HPDE6-E6E7 (cell line): ENCODE data around the gene SVEP1.
"Not testable (repeated sequence)": the region's sequence is repeated elsewhere in the genome, so short reads cannot be mapped to it uniquely, and the experiment has no call there.

Source experiments
- DNase-seq: peaks from one replicate; pipeline ENCODE4 v3.0.0; 2011; ENCODE audit warnings: missing footprints; ENCODE audit errors: extremely low spot score

Gene SVEP1

DNA sequence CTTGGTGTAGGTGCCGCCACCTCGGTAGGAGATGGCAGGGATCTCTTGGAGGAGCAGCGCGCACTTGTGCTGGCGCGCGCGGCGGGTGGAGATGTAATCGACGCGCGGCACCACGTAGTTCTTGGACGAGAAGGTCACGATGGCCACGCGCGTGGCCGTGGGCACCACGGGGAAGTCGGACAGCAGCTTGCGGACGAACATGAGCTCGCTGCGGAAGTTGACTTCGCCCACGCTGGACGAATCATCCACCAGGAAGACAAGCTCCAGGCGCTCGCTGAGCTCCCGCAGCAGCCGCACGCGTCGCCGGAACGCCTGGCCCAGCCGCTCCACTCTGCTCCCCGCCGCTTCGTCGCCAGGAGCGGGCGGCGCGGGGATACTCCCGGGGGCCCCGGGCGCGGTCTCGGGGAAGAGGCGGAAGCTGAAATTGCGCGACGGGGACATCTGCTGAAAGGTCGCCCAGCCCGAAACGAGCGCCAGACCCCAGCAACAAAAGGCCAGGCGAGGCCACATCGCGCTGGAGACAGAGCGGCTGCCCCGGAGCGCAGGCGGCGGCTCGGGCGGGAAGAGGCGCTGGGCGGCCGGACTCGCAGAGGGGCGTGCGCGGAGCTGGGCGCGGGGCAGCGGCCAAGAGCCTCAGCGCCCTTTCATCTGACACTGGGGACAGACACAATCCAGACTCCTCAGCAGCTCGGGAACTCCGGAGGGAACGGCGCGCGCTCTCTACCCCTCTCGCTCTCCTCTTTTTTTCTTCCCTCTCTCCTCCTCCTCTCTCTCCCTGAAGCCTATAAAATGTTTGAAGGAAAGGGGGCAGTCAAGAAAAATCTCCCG is at the start of gene SVEP1:
TSS of gene SVEP1 (minus strand) at position 708 of the 828 bp plus-strand sequence. CDS start at position 510, 198 bp downstream.
- no peak for DNase-seq

DNA sequence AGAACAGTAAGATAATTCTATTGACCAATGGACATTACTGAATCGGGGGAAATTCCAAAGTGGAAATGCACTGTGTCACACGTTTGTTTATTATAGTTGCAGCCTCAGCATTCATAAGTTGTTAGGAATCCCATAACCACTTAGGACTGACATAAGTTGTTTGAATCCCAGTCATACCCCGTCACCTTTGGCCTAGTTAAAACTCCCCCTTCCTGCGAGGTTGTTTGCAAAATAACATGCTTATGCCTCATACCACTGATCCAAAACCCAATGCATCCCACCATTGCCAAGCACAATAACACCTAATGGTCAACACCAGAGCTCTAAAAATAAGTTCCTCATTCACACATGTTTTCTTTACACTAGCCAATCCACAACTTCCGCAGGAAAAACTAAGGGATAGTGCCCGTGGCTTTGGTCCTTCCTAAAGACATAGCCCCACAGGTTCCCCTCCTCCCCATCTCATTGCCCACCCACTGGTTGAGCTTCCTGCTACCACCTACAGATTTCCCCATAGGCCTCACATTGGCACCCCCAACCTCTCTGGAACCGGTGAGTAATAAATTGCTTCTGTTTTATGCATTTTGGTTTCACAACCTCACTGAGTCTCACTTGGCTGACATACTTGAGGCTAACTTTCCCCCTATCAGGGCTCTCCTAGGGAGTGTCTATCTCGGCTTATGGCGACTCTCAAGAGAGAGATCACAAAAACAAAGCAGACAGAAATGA is 46.7 kb upstream of the SVEP1 start:
- DNase-seq: no peak

DNA sequence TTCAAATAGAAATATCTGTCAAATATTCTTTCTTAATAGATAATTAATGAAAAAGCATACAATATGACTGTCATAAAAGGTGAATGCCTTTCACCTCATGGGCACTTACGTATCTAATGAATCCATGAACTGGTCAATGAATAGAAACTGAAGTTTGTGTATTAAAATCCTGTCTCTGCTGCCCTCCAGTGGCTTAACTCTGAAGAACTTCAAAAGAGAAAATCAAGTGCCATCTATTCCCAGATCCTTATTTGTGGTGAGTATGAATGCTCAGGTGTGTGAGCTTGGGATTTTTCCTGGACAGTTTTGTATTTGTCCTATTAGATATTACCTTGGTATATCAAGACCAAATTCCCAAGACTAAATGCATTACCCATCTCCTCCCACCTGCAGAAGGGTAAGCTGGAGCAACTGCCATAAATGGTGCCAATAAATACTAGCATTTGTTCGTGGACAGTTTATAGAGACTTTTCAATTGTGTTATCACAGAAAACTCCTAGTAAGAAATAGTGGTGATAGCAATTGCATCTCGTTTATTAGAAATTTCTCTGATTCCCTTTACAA is 44.0 kb upstream of the SVEP1 start:
- peak; percentile 28 for DNase-seq

DNA sequence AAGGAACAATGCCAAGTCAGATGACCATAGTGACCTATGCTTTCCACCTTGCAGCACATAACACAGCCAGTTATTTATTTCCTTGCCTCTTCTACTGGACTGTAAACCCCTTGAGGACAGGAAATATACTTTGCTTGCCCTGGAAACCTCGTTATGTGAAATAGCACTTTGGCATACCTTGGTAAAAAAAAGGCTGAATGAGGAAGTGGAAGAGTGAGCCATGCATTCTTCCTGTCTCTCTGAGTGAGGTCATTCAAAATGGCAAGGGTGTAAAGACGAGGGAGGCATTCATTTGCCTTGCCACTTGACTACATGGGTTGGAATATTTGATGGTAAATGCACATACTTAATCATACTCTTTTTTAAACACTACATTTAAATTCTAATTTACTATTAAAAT is 42.8 kb upstream of the SVEP1 start:
- no peak for DNase-seq

DNA sequence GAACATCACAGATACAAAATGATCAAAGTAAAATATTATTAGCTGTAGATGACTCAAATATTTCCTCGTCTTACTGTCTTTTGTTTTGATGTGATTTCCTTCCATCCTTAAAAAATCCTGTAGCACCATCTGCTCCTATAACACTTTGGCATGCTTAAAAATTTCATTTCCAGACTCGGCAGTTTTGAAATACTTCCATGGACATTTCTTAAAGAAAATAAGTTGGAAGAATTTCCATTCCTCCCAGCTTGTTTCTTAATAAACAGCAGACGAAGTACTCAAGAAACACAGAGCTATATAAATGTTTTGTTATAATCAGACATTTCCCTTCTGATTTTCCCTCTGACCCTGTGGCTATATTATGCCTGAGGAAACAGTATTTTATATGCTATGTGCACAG is 41.2 kb upstream of the SVEP1 start:
- no peak for DNase-seq

DNA sequence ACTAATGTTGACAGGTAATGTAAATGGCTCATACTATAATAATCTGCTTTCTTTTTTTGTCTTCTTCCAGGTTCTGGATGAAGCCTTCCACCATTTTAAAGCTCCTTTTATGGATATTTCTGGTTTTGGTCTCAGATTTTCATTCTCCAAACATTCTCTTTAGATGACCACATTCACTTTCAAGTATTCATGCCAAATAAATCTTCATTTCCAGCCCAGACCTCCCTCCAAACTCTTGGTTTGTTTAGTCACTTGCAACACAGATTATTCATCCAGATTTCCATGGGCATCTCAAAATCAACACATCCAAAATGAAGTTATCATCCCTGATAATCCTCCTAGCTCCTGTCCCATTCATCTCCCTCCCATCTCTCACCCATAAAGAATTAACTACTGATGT is 40.3 kb upstream of the SVEP1 start:
- DNase-seq: no peak

DNA sequence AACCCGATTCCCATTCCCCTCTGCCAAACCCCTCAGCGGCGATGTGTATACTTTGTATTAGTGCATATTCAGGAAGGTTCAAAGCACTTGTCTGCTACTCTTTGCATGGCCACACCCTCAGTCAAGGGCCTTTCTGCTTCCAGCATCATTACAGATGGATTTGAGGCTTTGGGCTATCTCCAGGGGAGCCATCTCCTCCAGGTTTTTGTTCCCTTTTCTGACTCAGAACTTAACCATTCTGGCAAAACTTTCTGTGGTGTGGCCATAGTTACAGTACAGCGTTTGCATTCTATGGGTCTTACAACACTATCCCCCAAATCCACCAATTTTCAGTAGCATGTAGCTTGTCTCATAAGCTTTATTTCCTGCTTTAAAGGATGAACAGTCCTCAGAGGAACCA is 36.0 kb upstream of the SVEP1 start:
- DNase-seq: no peak

DNA sequence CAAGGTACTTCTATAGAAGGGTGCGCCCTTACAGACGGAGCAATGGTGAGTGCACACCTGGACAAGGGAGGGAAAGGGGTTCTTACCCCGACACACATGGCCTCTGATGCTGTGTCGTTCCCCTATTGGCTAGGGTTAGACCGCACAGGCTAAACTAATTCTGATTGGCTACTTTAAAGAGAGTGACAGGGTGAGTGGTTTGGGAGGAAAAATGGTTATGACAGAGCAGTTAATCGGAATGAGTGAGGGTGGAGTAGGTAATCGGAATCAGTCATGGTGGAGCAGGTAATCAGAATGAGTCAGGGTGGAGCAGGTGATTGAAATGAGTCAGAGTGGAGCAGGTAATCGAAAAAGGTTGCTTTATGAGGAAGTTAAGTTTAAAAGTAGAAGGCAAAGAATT is 35.0 kb upstream of the SVEP1 start:
- not testable (repeated sequence) for DNase-seq

DNA sequence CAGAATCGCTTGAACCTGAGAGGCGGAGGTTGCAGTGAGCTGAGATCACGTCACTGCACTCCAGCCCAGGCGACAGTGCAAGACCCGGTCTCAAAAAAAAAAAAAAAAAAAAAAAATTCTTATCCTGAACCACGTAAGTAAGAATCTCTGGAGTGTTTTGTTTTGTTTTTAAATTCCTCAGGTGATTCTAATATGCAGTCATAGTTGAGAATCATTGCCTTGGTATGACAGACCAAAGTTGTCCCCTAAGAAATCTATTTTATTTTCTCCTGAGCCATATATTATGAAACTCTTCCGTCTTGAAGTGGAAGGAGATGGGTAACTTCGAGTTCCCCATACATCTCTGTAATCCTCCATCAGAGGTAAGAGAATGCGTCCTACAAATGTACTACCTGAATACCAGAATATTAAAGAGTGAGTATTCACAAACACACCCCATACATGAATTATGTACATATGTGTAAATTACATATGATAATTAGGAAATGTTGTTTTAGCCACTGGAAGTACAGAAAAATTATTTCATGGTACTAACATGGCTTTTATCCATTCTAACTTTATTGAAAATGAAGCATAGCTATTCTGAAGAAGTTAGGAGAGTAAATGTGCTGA is 26.7 kb upstream of the SVEP1 start:
- no peak for DNase-seq

DNA sequence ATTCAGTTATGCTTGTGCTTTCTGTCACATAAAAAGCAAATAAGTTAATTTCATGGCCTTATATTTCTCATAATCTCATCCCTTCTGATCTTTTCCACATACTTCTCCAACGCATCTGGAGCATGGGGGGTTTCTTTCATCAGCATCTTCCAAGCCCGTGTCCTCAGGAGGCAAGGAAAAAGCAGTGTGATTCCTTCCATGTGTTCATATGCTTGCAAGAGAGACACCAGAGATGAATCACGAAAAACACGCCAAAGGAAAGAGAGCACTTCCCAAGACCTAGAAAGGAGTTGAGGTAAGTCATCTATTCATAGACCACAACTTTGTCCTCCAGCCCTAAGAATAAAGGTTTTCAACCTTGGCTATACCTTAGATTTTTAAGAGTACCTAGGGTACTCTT is 26.0 kb upstream of the SVEP1 start:
- DNase-seq: no peak

DNA sequence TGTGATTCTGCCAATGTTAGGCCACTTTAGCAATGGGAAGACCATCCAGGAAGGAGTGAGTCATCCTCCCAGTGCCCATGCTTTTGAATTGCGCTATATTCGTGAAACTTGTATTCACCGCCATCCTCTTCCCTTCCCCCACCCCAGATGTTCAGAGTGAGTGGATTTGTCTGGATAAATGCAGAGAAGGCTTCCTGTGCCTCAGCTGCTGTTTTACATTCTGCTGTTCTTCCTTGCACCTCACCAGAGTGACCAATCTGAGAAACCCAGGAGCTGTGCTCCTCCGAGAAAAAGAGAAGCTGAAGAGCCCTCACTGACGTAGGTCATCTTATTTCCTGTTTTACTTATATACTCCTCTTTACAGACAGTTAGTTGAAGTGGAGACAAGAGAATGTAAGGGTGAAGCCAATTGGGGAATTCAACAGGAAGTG is 24.6 kb upstream of the SVEP1 start:
- DNase-seq: no peak

DNA sequence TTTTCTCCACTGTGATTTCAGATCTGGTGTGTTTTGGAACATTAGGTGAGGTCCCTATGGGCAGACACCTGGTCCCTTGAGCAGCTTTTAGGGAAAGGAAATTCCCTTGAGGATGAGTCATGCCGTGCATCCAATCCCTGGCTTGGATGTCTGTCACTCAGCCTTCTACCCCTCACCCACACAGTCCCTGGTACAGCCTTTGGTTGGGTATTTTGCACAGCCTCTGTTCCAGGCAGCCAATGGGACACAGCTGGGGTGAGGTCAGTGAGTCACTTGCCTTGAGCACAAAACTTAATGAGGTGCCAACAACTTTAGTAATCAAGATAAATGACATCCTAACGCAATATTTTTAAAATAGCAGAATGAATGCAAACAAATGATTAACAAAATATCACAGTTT is 22.7 kb upstream of the SVEP1 start:
- DNase-seq: no peak

DNA sequence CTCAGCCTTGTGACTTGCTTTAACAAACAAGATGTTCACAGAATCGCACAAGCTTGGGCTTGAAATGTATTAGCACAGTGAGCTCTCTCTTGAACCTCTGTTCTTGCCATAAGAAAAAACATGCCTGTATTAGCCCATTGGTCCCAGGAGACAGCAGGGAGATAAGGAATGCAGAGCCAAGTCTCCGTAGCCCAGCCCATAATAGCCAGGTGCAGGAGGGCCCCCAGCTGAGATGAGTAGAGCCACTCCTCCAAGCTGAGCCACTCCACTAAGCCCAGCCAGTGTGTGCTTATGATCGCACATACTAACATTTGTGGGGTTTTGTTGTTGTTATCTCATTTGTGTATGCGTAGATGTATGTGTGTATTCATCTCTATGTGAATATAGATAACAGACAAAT is 21.6 kb upstream of the SVEP1 start:
- DNase-seq: no peak

DNA sequence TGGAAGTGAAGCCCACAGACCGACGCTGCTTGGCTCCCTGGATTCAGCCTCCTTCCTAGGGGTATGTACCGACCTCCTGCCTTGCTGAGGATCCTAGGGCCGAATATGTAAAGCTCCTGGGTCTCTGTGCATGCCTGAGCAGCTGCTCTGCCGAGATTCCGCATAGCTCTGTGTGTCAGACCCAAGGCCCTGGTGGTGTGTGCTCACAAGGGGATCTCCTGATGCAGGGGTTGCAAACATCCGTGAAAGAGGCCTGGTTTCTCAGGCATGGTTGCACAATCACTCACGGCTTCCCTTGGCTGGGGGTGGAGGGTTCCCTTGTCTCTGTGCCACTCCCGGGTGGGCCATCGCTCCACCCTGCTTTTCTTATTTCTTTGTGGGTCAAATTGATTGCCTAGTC is 19.9 kb upstream of the SVEP1 start:
- no peak for DNase-seq

DNA sequence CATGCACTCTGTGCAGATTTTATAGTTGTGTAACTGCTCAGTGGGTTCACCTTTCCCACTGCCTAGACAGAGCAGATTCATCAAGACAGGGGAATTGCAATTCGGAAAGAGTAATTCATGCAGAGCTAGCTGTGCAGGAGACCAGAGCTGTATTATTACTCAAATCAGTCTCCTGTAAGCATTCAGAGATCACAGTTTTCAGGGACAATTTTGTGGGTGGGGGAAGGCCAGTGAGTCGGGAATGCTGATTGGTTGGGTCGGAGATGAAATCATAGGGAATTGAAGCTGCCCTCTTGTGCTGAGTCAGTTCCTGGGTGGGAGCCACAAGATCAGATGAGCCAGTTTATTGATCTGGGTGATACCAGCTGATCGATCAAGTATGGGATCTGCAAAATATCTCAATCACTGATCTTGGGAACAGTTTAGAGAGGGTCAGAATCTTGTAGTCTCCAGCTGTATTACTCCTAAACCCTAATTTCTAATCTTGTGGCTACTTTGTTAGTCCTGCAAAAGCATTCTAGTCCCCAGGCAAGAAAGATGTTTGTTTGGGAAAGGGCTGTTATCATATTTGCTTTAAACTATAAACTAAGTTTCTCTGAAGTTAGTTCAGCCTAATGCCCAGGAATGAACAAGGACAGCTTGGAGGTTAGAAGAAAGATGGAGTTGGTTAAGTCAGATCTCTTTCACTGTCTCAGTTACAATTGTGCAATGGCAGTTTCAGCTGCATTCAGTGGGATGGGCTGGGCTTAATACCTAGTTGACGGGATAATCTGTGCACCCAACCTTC is 12.7 kb upstream of the SVEP1 start:
- DNase-seq: no peak

DNA sequence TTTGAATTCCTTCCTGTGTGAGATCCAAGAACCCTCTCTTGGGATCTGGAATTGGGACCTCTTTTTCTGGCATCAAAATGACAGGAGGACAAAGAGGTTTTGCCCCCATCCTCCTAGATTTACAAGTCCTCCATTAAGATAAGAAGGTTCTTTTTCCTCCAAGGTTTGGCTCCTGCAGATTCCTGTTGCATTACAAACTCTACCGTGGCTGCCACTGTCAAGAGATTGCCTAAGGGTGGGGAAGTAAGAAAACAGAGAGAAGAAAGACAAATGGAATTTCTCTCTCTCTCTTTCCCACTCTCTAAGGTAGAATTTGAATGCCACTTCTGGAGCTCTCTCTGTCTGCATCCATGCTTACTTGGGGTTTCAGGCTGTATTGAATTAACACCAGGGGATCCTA is 12.0 kb upstream of the SVEP1 start:
- no peak for DNase-seq

DNA sequence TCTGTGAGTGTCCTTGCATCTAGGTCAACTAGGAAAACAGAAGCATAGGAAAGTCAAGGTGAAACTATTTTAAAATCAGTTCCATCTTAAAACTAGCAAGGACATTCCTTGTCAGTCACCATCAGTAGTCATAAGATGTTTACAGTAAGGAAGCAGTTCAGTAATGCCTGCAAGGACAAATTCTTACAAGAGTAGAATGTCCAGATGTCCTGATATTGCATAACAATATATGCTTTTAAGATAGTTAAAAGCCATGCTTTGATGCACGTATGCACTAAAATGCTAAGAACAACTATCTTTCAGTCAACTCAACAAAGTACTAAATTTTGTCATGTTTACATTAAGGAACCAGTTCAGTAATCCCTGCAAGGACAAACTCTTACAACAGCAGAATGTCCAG is 11.3 kb upstream of the SVEP1 start:
- no peak for DNase-seq

DNA sequence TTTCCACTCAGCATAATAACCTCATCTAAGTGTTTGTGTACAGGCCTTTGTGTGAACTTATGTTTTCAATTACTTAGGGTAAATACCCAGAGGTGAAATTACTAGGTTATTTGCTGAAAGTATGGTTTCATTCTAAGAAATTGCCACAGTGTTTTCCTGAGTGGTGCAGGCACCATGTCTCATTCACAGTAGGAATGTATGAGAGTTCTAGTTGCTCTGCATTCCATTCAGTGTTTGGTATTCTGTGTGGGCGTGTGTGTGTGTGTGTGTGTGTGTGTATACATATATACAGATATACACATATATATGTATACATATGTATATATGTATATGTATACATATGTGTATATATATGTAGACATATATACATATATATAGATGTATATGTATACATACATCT is 8.8 kb upstream of the SVEP1 start:
- no peak for DNase-seq

DNA sequence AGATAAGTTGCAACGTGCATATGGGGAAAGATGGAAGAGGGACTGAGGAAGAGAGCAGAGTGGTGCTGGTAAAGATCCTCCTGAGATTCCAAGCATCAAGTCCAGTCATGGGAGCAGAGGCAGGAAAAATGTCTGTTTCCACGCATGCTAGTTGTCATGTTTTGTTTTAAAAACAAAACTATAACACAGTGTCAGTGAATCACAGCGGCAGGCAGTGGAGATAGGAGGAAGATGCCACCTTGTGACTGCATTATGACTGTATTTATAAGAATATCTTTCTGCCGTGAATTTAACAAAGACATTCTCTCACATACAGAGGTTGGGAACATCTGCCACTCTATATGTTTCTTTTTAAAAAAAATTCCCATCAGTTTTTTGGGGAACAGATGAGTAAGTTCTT is 3.7 kb upstream of the SVEP1 start:
- no peak for DNase-seq

DNA sequence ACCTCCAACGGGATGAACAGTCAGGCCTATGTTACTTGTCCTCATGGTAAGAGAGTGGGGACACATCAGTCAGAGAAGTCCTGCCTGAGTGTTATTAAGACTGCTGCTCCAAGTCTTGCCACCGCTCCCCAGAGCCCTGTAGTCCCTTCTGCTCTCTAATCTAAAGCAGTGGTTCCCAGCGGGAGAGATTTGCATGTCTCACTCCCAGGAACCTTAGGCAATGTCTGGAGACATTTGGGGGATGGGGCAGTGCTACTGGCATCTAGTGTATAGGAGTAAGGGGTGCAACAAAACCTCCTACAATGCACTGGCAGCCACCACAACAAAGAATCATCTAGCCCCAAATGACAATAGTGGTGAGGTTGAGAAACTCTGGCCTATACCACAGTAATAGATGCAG is 2.6 kb upstream of the SVEP1 start:
- DNase-seq: no peak

DNA sequence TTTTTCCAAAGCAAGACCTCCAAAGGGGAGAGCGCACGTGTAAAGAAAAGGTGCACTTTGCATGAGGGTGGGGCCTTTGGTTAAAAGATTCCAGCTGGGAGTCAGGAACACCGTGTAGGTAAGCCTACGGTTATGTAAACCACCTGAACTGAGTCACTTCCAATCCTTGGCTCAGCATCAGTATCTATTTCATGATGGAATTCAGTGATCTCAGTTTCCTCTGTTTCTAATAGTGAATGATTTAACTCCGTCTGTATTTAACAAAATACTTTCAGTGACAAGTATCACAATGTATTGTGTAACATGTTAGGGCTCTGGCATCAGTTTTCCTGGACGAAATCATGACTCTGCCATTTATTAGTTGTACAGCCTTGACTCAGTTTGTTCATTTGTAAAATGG is 1.3 kb upstream of the SVEP1 start:
- DNase-seq: peak; percentile 42

DNA sequence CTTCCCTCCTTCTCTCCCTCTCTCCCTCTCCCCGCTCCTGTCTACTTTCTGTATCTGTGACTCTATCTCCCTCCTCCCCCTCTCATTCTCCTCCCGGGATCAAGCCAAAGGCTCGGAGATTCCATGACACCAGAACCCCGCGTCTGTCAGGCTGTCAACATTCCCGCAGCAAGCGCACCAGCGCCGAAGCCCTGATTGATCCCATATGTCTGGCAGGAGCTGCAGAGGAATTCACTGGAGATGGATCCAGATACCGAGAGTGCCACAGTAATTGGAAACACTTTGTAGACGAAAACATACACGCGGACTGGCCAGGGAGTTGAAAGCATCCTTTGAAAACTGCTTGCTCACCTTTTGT is 300 bp upstream of the SVEP1 start:
- no peak for DNase-seq
